ENCODE measurements around the gene C9orf72. TPM values are rescaled to one million over a fixed set of nuclear protein-coding genes. Genes with fewer than 3 reads are reported as not detected.

C9orf72 gene
- total RNA-seq, 2 donors from 2014 or later: 14.2 to 23.4 TPM

- DNase-seq (ENCODE audit: low spot score): no peak
- Histone ChIP-seq H3K4me1 (replicated peaks) (no peaks in the 10 kb centered on the region), H3K36me3 (no peaks in the 10 kb centered on the region), H3K27me3 (replicated peaks; ENCODE audit: insufficient read depth) (no peaks in the 10 kb centered on the region), H3K27ac (peak overlapping the region; percentile 99), H3K4me3 (no peak overlapping the region), H3K9me3 (no peaks in the 10 kb centered on the region)
- intact Hi-C loops (cut with DNase I): loop anchor here (5.0 kb wide), 1 partner anchor 679 kb away; the partner anchor contains the start of gene CAAP1
- WGBS: 90% methylated on average over 4 of the region's 4 CpGs
- TF ChIP-seq CTCF (IDR thresholded peaks at IDR 0.05) (no peak), POLR2AphosphoS5 (IDR thresholded peaks at IDR 0.05) (no peak), POLR2A (IDR thresholded peaks at IDR 0.05) (no peak)
Measured at GRCh38 chr9:27571011-27571410, 2.3 kb downstream of the C9orf72 start.

GRCh38 chr9:27569406-27569805, 3.9 kb downstream of the C9orf72 start:
- intact Hi-C loops (cut with DNase I): no loop called here
- no peaks in the 10 kb centered on the region for H3K36me3 ChIP-seq
- no peak for DNase-seq (ENCODE audit: low spot score)

GRCh38 chr9:27566118-27566517, 7.2 kb downstream of the C9orf72 start:
- Histone ChIP-seq H3K4me1 (replicated peaks) (no peaks in the 10 kb centered on the region), H3K27me3 (replicated peaks; ENCODE audit: insufficient read depth) (no peaks in the 10 kb centered on the region), H3K27ac (no peak overlapping the region), H3K9me3 (no peaks in the 10 kb centered on the region), H3K36me3 (no peaks in the 10 kb centered on the region), H3K4me3 (no peak overlapping the region)
- WGBS: 94% methylated on average over 1 of the region's 1 CpG
- no peak for DNase-seq (ENCODE audit: low spot score)
- intact Hi-C loops (cut with DNase I): no loop called here
- TF ChIP-seq CTCF (IDR thresholded peaks at IDR 0.05) (no peak), POLR2AphosphoS5 (IDR thresholded peaks at IDR 0.05) (no peak)

More at GRCh38 chr9:27569406-27569805, 3.9 kb downstream of the C9orf72 start:
- H3K4me3 ChIP-seq: no peak overlapping the region
- TF ChIP-seq POLR2AphosphoS5 (IDR thresholded peaks at IDR 0.05) (no peak), CTCF (IDR thresholded peaks at IDR 0.05) (no peak), POLR2A (IDR thresholded peaks at IDR 0.05) (no peak)
- no peak overlapping the region for H3K27ac ChIP-seq
- H3K4me1 ChIP-seq (replicated peaks): no peaks in the 10 kb centered on the region
- WGBS: 53% methylated on average over 2 of the region's 2 CpGs
- H3K9me3 ChIP-seq: no peaks in the 10 kb centered on the region
- H3K27me3 ChIP-seq (replicated peaks; ENCODE audit: insufficient read depth): no peaks in the 10 kb centered on the region

GRCh38 chr9:27565696-27566095, 7.6 kb downstream of the C9orf72 start:
- H3K4me1 ChIP-seq (replicated peaks): no peaks in the 10 kb centered on the region
- no peaks in the 10 kb centered on the region for H3K9me3 ChIP-seq
- no peak overlapping the region for H3K4me3 ChIP-seq
- TF ChIP-seq CTCF (IDR thresholded peaks at IDR 0.05) (no peak), POLR2AphosphoS5 (IDR thresholded peaks at IDR 0.05) (no peak), POLR2A (IDR thresholded peaks at IDR 0.05) (no peak)
- H3K27ac ChIP-seq: no peak overlapping the region
- H3K27me3 ChIP-seq (replicated peaks; ENCODE audit: insufficient read depth): no peaks in the 10 kb centered on the region
- H3K36me3 ChIP-seq: no peaks in the 10 kb centered on the region
- DNase-seq (ENCODE audit: low spot score): no peak
- intact Hi-C loops (cut with DNase I): no loop called here

- H3K9me3 ChIP-seq: no peaks in the 10 kb centered on the region
- WGBS: 77% methylated on average over 1 of the region's 1 CpG
- no peaks in the 10 kb centered on the region for H3K36me3 ChIP-seq
- TF ChIP-seq POLR2A (IDR thresholded peaks at IDR 0.05): no peak
- no peak for TF ChIP-seq POLR2AphosphoS5 (IDR thresholded peaks at IDR 0.05)
- no peak for TF ChIP-seq CTCF (IDR thresholded peaks at IDR 0.05)
- H3K4me3 ChIP-seq: no peak overlapping the region
- no peaks in the 10 kb centered on the region for H3K27me3 ChIP-seq (replicated peaks; ENCODE audit: insufficient read depth)
- H3K4me1 ChIP-seq (replicated peaks): no peaks in the 10 kb centered on the region
- intact Hi-C loops (cut with DNase I): no loop called here
- no peak overlapping the region for H3K27ac ChIP-seq
- no peak for DNase-seq (ENCODE audit: low spot score)
Measured at GRCh38 chr9:27564670-27565069, 8.6 kb downstream of the C9orf72 start.
